Hepatocyte (in vitro differentiated cells): ENCODE data around the gene PDE11A.

Source experiments
- CTCF ChIP-seq: fragments of 200-600 bp; sonication (generic); IDR thresholded peaks from 2 replicates; pipeline ENCODE4 v1.5.1; 2016; ENCODE audit warnings: antibody characterized with exemption, mild to moderate bottlenecking; ENCODE audit not compliant: poor library complexity
- EZH2 ChIP-seq: fragments of 200-600 bp; sonication (generic); IDR thresholded peaks from 2 replicates; pipeline ENCODE4 v1.6.1; 2016; ENCODE audit warnings: antibody characterized with exemption, mild to moderate bottlenecking, borderline replicate concordance

- TF ChIP-seq EZH2 (no peak), CTCF (no peak)
Observed at GRCh38 chr2:177675825-177676224, 396.8 kb downstream of the PDE11A start.
